Measurements from ENCODE around the gene CSTB.

CSTB gene

GRCh38 chr21:43727519-43728153 is 48.5 kb downstream of the CSTB start:
- no peak for DNase-seq

- no peak for DNase-seq
Observed at GRCh38 chr21:43726686-43727518, 49.2 kb downstream of the CSTB start.
